OCI-LY3 (cell line): Measurements from ENCODE around the gene TGM3.

Source experiments
- EZH2phosphoT487 ChIP-seq: fragments of 200-600 bp; shearing (Covaris generic); IDR thresholded peaks from 2 replicates; pipeline ENCODE4 v1.6.1; 2018; ENCODE audit warnings: antibody characterized with exemption, mixed run types, low read depth
- TF ChIP-seq, protein P1 (sequence below): fragments of 200-600, 300-600 bp; sonication (generic); IDR thresholded peaks from 2 replicates; pipeline ENCODE4 v1.5.1; 2014; ENCODE audit warnings: antibody characterized with exemption, low read length, low read depth

DNA sequence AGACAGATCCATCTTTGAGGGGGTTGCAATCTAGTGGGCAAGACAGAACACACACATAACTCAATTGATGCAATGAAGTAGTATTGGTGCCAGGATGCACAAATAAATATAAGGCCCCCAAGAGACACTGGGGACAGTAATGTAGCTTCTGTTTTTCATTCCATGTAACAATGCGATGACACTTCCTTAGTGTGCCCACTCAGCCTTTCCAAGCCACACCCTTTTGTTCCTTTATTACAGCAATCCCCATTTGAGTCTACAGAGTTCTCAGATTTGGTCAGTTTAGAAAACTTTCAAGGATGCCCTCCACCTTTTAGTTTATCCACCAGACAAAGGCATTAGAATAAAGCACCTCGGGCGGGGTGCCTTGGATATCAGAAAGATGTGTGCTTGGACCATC, 15.5 kb downstream of the TGM3 start:
- TF ChIP-seq, protein P1, sequence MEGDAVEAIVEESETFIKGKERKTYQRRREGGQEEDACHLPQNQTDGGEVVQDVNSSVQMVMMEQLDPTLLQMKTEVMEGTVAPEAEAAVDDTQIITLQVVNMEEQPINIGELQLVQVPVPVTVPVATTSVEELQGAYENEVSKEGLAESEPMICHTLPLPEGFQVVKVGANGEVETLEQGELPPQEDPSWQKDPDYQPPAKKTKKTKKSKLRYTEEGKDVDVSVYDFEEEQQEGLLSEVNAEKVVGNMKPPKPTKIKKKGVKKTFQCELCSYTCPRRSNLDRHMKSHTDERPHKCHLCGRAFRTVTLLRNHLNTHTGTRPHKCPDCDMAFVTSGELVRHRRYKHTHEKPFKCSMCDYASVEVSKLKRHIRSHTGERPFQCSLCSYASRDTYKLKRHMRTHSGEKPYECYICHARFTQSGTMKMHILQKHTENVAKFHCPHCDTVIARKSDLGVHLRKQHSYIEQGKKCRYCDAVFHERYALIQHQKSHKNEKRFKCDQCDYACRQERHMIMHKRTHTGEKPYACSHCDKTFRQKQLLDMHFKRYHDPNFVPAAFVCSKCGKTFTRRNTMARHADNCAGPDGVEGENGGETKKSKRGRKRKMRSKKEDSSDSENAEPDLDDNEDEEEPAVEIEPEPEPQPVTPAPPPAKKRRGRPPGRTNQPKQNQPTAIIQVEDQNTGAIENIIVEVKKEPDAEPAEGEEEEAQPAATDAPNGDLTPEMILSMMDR: no peak
- no peak for TF ChIP-seq EZH2phosphoT487
